SKM-1 (cell line): ENCODE results near the gene TMOD3.
A peak's percentile ranks its signal among the peaks of the same experiment; 100 is the strongest.
"Not testable (repeated sequence)": the region's sequence is repeated elsewhere in the genome, so short reads cannot be mapped to it uniquely, and the experiment has no call there.

Source experiments
- DNase-seq: peaks from one replicate; lab custom pipeline; 2025; ENCODE audit not compliant: unreplicated experiment; lab: John Stamatoyannopoulos, UW

Gene TMOD3

DNA sequence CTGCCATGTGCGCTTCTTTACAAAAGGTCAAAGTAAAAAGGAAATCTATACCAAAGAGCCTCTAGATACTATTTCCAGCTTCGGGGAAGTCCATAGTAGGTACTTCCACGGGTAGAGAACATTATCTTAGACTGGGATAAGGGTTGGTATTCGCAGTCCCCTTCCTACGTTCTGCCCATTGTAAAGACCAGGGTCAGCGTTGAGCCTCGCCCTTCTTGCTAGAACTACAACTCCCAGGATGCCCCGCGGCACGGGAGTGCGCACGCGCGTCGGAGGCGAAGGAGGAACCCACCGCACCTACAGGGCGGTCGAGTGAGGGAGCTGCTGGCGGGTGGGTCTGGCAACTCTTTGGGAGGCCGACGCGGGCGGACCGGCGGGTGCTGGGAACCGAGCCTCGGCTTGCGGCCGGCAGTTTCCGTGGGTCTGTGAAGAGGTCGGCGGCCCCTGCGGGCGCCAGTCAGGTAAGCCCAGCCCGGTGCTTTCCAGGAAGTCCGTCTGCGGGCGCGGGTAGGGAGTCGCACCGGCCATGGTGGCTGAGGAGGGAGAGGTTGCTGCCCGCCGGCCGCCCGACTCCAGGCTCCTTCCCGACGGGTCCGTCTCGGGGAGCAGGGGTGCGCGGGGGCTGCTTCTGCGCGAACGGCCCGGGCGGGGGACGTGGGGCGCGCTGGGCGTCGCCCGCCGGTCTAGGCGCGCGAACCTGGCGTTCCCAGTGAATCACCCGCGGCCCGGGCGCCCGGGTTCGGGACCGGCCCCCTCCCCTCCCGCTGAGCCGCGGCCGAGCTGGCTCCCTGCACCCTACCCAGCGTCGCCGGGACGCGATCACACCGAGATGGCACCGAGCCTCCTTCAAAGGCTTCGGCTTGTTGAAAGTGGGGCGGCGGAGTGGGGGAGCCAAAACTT lies at the start of gene TMOD3:
TSS of gene TMOD3 (plus strand) at position 278 of the 900 bp plus-strand sequence. CDS start 33,232 bp downstream, outside the sequence.
- peak; percentile 56 for DNase-seq

DNA sequence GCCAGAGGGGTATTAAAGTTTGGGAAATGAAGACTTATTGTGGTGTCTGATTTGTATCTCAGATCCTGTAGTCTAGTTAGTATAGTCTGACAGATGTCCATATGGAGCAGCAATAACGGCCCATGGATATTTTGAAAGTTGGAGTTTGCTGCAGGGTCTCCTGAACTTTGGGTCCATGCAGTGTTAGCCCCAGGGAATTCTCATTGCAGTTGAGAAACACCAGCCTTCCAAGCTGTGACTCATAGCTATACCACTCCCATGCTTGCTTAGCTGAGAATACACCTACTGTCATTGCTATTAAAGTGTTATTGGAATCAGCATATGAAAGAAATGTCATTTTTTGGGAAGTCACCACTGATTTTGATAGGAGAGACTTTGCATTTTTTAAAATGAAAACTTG lies 48.8 kb upstream of the TMOD3 start:
- DNase-seq = no peak

DNA sequence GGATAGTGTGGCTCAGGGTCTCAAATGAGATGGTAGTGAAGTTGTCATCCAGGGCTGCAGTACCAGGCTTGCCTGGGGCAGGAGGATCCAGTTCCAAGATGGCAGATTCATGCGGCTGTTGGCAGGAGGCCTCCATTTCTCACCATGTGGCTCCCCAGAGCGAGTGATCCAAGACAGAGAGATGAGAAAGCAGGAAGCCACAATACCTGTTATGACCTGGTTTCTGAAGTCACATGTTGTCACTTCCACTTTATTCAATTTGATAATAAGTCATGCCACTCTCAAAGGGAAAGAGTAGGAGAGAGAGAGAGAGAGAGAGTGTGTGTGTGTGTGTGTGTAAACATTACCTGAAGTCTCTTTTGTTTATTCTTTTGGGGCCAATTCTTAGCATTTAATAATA lies 47.9 kb upstream of the TMOD3 start:
- no peak for DNase-seq

DNA sequence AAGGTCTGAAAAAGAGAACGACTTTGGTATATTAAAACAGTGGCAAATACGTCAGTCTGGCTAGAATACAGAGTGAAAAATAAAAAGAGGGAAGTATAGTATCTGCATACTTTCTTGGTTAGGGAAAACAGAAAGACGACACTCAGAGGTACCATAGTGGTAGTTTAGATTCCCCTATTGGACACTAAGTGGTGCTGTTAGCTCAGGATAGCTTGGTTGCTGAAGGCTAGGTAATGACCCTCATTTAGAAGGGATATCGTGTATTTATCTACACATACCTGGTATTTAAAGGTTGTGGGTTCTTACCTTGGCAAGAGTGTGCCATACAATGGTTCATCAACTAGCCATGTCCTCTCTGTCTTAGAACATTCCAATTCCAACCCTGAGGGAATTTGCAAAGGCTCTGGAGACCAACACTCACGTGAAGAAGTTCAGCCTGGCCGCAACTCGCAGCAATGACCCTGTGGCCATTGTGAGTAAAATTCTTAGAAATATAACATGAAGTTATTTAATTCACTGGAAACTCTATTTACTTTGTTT lies 47.0 kb upstream of the TMOD3 start:
- DNase-seq = no peak

DNA sequence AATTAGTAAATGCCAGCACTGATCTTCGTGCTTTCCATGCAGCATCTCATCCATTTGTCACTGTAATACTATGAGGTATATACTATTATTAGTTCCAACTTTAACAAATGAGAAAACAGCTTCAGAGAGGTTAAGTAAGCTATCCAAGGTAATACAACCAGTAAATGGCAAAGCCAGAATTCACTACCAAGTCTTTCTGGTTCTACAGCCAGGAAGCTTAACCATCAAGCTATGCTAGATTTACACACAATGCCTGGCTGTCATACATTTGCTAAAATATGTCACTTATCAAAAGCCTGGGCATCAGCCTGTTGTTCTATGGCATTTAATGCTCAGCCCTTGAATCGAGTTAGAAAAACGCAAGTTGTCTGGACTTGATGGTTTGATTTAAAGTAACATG lies 45.5 kb upstream of the TMOD3 start:
- no peak for DNase-seq

DNA sequence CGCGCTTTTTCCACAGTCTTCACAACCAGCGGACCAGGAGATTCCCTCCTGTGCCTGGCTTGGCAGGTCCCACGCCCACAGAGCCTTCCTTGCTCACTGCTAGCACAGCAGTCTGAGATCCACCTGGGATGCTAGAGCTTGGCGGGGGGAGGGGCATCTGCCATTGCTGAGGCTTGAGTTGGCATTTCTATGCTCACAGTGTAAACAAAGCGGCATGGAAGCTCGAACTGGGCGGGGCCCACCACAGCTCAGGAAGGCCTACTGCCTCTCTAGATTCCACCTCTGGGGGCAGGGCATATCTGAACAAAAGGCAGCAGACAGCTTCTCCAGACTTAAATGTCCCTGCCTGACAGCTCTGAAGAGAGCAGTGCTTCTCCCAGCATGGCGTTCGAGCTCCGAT lies 42.3 kb upstream of the TMOD3 start:
- not testable (repeated sequence) for DNase-seq

DNA sequence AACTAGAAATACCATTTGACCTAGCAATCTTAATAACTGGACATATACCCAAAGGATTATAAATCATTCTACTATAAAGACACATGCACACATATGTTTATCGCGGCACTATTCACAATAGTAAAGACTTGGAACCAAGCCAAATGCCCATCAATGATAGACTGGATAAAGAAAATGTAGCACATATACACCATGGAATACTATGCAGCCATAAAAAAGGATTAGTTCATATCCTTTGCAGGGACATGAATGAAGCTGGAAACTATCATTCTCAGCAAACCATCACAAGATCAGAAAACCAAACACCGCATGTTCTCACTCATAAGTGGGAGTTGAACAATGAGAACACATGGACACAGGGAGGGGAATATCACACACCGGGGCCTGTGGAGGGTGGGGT lies 37.0 kb upstream of the TMOD3 start:
- DNase-seq = not testable (repeated sequence)

DNA sequence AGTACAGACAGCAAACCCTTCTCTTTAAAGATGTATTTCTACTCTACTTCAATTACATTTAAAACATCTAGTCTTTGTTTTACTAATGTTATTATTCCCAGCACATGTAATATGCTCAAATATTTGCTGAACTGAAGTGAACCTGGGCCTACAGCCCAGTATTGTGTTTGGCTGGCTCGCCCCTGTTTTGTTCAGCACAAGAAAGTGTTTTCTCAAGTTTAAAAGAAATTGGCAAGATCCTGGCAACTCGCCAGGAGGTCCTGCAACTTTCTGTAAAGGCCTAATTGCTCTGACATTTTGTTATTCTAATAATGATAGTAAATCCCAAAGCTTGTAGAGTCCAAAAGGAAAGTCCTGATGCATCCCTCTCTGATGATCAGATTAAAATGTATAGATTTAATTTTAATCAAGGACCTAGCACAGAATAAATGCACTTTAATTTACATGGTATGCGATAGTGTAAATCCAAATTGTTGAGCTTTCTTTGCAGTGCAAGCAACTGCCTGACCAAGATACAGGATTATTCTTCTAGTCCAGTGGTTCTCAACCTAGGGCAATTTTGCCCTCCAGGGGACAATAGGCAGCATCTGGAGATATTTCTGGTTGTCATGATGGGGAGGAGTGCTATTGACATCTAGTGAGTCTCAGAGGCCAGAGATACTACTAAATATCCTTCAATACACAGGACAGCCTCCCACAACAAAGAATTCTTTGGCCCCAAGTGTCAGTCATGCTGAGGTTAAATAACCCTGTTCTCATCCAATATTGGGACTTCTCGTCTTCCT lies 35.7 kb upstream of the TMOD3 start:
- no peak for DNase-seq

DNA sequence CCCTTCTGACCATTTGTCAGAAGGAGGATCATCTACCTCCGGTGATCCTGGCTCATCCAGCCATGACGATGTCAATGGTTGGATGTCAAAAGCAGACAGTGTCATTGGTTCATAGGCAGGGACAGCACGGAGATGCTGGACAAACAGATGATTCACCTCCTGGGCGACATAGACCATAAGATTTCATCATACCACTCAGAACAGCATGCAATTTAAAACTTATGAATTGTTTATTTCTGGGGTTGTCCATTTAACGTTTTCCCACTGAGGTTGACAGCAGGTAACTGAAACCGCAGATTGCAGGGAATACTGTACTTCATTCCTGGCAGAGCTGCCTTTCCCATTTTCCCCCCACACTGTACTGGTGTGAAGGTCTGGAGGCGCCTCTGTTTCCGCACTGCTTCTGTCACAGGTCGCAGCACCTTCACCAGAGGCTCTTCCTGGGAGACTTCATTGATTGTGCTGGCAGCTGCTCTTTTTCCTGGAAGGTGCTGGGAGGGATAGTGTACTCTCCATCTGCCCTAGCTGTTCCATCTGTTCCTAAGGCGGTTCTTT lies 32.5 kb upstream of the TMOD3 start:
- no peak for DNase-seq

DNA sequence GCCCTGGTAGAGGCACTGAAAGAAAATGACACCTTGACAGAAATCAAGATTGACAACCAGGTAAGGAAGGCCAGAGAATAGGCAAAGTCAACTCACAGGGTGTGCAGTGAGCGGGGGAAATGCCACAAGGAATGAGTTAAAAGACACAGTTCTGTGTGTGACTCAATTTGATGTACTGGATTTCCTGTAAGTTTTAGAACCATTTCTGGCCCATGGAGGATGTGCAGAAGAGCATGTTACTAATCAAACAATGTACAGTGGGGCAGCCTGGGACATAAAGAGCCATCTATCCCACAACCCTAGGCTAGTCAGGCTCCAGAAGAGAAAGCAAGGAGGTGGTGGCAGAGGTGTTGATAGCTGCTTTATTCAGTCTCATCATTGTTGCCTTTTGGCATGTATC lies 31.2 kb upstream of the TMOD3 start:
- DNase-seq = no peak

DNA sequence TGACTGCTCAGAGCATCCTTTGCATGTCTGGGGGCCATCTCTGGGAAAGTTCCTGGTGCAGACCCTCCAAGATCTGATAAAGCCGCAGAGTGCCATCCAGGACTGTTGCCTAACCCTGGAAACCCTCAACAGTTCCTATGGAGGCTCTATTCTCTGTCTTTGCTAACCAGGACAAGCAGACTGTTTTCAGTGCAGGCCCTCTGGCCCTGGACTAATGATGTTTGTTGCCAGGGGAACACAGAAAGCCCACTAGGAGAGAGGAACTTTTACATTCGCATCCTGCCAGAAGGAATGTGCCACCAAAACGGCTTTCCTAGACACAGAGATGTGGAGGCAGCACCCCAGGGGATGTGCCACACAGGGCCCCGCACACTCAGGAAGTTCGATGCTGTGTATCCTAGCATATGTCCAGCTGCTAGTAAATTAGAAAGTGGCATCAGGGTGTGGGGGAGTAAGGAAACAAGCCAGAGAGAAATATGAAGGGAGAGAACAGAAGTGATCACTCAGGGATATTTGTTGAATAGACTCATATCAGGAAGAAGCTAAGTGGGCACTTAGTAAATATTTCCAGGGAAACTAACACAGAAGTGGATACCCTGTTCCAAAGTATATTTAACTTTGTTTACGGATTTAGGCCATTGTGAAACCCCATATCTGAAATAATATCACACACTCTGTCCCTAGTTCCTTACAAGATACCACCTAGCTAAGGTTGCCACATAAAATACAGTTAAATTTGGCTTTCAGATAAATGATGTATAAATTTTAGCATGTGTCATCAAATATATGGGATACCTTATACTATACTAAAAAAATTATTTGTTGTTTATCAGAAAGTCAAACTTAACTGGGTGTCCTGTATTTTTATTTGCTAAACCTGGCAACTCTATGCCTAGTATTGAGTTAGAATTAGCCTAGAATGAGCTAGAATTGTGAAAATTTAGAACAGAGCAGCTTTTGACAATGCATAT lies 29.9 kb upstream of the TMOD3 start:
- DNase-seq = no peak

DNA sequence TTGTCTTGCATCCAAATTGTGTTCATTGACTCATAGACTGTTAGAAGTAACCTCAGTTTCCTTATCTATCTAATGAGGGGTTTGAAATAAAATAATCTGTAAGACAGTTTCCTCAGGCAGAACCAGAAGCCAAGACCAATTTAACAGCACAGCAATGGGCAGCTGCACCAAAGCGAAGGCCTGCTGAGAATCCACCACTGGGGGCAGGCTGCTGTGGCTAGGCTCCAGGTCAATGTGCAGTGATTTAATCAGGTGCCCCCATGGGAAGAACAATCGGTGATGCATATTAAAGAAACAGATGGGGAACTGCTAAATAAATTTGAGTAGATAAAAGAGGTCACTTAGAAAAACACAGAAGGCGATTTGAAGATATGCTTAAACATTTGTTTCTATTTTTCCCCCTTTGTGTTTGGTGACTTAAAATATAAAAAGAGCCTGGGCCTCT lies 28.0 kb upstream of the TMOD3 start:
- DNase-seq = no peak

DNA sequence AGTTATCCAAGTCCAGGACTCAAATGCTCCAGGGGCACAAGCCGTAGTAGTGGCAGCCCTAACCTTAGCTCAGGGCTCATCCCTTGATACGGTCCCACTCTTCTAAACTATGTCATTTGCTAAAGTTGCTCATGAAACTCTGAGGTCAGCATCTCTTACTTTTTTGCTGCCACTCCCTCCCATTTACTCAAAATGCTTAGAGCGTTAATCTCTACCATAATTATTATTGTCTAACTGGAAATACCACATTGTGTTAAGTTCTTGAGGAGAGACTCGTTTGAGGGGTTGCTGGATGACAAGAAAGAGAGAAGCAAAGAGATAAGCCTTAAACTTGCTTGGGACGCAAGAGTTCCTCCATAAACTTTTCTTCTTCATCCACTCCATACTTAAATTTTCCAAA lies 26.9 kb upstream of the TMOD3 start:
- DNase-seq = no peak

DNA sequence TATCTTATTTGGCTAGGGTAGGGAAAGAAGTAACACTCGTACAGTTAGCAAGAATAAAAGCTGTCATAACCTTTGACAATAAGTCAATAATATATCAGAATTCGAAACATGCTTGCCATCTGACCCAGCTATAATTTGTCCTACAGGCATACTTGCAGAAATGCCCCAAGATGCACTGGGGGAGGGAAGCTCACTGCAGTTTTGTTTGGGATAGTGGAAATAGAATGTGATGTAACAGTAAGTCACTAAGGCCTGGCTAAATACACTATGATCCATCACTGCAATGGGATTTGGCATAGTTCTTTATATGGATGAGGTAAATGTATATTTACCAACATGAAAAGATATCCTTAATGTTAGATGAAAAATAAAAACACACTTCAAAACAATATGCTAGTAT lies 25.5 kb upstream of the TMOD3 start:
- no peak for DNase-seq

DNA sequence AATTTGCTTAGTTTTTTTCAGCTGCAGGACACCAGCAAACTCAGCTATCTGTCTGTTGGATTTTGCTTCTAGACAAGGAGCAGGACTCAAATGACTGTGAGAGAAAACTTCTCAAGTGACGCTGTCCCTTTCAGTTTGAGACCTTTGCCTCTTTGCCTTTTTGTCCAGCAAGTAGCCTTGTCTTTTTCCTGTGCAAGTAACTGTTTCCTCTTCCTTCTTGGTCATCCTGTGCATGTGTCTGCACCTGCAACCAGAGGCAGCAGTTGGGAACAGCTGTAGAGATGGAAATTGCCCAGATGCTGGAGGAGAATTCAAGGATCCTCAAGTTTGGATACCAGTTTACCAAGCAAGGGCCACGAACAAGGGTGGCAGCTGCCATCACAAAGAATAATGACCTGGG lies 23.3 kb upstream of the TMOD3 start:
- DNase-seq = no peak

DNA sequence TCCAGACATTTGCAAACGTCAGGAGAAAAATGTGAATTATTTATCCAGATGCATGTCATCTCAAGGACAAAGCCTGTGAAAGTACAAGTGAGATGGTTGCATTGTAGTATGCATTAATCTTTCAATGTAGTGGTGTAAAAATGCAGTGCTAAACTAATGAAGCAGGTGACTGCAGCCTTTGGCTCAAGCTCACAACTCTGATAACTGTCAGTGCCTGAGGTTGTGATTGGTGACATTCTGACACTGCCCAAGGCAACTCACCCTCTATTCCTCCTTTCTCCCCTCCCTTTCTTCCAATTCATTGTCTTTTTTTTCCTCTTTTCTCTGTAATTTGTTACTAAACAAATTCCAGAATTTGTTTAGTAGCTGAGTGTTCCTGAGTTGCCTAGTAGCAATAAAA lies 20.0 kb upstream of the TMOD3 start:
- DNase-seq = no peak

DNA sequence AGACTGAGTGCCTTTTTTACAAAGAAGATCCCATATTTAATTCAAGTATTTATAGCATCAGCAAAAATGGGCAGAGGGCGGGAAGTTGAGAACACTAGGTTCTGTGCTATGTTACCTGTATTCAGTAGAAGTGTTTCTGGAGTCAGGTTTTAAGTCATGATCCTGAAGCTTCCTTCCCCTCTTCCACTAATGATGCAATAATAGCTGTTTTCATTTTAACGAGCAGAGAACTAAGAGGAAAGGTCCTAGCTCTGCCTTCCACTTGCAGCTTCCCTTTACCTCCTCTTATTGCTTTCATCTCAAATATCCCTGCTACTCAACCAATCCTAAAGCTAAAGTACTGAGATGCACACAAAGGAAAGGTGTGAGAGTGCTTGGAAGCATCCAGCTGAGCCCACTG lies 16.9 kb upstream of the TMOD3 start:
- DNase-seq = no peak

DNA sequence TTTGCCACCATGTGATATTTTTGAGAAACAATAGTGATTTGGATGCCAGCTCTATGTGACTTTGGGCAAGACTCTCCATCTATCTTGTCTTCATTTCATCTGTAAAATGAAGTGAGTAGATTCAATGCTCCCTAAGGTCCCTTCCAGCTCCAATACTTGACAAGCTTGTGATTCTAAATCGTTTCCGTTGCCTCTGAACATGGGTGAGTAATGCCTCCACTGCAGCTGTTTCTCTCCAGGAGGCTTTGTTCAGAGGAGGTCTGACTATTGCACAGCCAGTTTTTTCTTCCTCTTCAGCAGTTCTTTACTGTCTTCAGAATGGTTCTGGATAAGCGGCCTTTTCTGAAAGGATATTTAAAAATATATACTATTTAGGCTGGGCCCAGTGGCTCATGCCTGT lies 14.8 kb upstream of the TMOD3 start:
- DNase-seq = no peak

DNA sequence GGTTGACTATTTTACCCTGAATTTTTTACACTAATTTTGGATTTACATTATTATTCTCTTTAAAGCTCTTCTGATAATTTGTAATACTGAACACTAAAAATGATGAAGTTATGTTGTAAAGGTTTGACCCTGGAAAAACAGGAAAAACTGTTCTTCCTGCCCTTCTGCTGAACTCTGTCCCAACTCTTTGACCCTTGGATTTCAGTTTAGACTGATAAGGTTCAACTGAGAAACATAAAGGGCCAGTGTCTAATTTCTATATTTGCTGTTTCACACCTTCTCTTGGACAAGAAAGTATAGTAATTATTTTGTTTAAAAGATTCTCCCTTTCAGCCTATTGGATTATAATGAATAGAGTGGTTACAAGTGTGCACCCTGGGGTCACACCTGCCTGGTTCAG lies 12.8 kb upstream of the TMOD3 start:
- no peak for DNase-seq

DNA sequence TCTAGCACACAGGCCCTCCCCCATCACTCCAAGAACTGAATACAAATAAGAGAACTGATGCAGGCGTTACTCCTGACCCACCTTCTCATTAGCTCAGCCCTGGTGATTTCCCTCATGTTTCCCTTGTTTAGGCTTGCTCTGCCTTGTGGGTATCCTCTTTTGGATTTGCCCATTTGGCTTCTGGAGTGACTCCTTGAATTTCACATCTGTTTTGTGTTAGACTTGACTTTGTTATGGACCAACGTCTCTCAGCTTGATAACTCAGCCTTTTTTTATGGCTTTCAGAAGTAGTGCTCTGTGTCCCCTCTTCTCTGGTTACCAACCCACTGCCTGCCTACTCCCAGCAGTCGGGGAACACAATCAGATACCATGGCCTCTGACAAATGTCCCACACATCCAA lies 11.3 kb upstream of the TMOD3 start:
- no peak for DNase-seq
